Measurements from ENCODE around the gene NPHP4.

DNA sequence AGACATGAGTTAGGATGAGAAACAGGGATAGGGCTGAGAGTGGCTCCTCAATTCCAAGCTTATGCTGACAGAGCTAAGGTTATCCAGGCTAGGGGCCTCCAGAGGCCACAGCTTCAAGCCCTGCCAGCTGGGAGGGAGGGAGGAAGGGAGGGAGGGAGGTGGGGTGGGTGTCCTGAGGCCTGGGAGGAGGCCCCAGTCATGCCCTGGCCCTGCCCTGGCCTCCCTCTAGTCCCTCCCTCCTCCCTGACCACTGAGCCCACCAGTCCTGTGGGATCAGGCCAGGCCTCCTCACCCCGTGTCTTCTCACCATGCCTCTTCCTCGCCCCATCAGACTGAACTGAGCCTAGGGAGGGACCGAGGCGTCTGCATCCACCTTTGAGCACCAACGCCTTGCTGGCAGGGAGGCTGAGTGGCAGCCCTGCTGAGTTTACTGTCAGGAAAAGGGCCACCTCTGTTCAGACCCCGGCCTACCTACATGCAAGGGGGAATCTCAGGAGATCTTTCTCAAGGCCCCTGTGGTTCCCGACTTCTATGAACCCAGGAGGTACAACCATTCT is 116.1 kb downstream of the NPHP4 start:
- TF ChIP-seq, protein P1, sequence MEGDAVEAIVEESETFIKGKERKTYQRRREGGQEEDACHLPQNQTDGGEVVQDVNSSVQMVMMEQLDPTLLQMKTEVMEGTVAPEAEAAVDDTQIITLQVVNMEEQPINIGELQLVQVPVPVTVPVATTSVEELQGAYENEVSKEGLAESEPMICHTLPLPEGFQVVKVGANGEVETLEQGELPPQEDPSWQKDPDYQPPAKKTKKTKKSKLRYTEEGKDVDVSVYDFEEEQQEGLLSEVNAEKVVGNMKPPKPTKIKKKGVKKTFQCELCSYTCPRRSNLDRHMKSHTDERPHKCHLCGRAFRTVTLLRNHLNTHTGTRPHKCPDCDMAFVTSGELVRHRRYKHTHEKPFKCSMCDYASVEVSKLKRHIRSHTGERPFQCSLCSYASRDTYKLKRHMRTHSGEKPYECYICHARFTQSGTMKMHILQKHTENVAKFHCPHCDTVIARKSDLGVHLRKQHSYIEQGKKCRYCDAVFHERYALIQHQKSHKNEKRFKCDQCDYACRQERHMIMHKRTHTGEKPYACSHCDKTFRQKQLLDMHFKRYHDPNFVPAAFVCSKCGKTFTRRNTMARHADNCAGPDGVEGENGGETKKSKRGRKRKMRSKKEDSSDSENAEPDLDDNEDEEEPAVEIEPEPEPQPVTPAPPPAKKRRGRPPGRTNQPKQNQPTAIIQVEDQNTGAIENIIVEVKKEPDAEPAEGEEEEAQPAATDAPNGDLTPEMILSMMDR (IDR thresholded peaks at IDR 0.05): no peak
- no peak for TF ChIP-seq POLR2A (IDR thresholded peaks at IDR 0.05)
